Heart left ventricle (tissue), 16 donors: Measurements from ENCODE around the gene TCAP. TPM values are rescaled to one million over a fixed set of nuclear protein-coding genes. Genes with fewer than 3 reads are reported as not detected.

ENCODE experiments used
- ATAC-seq, 4 donors: fragments of 200-7000 bp; cut with Tn5 transposase; one replicate each; pipeline ENCODE4 v1.9.1; 2020 to 2022; ENCODE audit warnings: moderate library complexity in 4 of 4, mild to moderate bottlenecking in 3 of 4, moderate number of reproducible peaks in 1 of 4
- DNase-seq, 5 donors: peaks; one replicate each; pipeline ENCODE4 v3.0.0-alpha.2; 2020
- H3K27ac ChIP-seq, 12 donors: fragments of 200-600 bp; sonication (generic) in 4 of 12; one replicate each; pipeline versions ENCODE4 v1.5.0 to v1.8.0; 2016 to 2022; ENCODE audit warnings: mild to moderate bottlenecking in 2 of 12
- H3K27me3 ChIP-seq, 9 donors: fragments of 200-600 bp; sonication (generic) in 2 of 9; one replicate each; pipeline versions ENCODE4 v1.5.1 to v1.8.0; 2016 to 2022; ENCODE audit warnings: mild to moderate bottlenecking in 3 of 9
- H3K36me3 ChIP-seq, 9 donors: fragments of 200-600 bp; sonication (generic) in 2 of 9; one replicate each; pipeline versions ENCODE4 v1.5.0 to v1.8.0; 2018 to 2022; ENCODE audit warnings: mild to moderate bottlenecking in 2 of 9
- H3K4me1 ChIP-seq, 12 donors: fragments of 200-600 bp; sonication (generic) in 4 of 12; one replicate each; pipeline versions ENCODE4 v1.5.0 to v1.8.0; 2016 to 2022; ENCODE audit warnings: mild to moderate bottlenecking in 3 of 12
- H3K4me3 ChIP-seq, 12 donors: fragments of 200-600 bp; sonication (generic) in 4 of 12; one replicate each; pipeline versions ENCODE4 v1.5.0 to v1.8.0; 2017 to 2022; ENCODE audit warnings: mild to moderate bottlenecking in 9 of 12, moderate library complexity in 4 of 12
- H3K9me3 ChIP-seq, 12 donors: fragments of 200-600 bp; sonication (generic) in 4 of 12; one replicate each; pipeline versions ENCODE4 v1.5.0 to v1.8.0; 2016 to 2022; ENCODE audit warnings: mild to moderate bottlenecking in 1 of 12
- POLR2A ChIP-seq, 2 donors: fragments of 450-650 bp; IDR thresholded peaks; one replicate each; pipeline ENCODE4 v1.6.1; 2017; ENCODE audit warnings: antibody characterized with exemption in 2 of 2, mild to moderate bottlenecking in 2 of 2, moderate library complexity in 2 of 2
- WGBS, 4 donors: extraction: QIAGEN DNeasy Blood & Tissue Kit in 2 of 4; methylation state at CpG; one replicate each; pipeline versions ENCODE4 v1.1.5 to v1.1.7; 2013 to 2018; 5-methylcytosine and 5-hydroxymethylcytosine counted together
- intact Hi-C, 10 donors: fragments of 100-400 bp; cut with DNase I; formaldehyde crosslinking; loops; one replicate each; pipeline versions ENCODE4 v1.11.1 to v1.14.2; 2022
- polyA plus RNA-seq, 2 donors: library from polyadenylated mRNA; stranded (reverse); fragments of 200-250 nt; gene quantifications; one replicate each; pipeline ENCODE4 v1.2.3, GENCODE V29; 2013
- total RNA-seq, 9 donors: library from RNA; depleted of rRNA in 2 of 9; stranded (reverse); fragments of >200 nt in 2 of 9; fragmentation: NEBNext Ultra II Directional in 3 of 9; extraction: Animal tissue kit (Norgen Biotek cat#: 25700) in 3 of 9; gene quantifications; one replicate each; pipeline versions ENCODE4 v1.1.0 to v1.2.4, GENCODE V29; 2016 to 2023
- TF ChIP-seq, protein P1 (sequence below), 12 donors: fragments of 200-600 bp; sonication (generic) in 4 of 12; IDR thresholded peaks; one replicate each; pipeline versions ENCODE4 v1.5.0 to v1.8.0; 2018 to 2022; ENCODE audit warnings: antibody characterized with exemption in 12 of 12, mild to moderate bottlenecking in 5 of 12
- donor health status: ischemic (EF 13 %, LVEDD 7.1; RV severe dilation, severe dysfunction).
- donor health status: healthy with polysubstance abuse.
- donor health status: DM: no; HTN: yes; CAD: no.
- donor health status: DM: no; HTN: no; CAD: no.
- donor health status: ischemic (EF 25% LVEDD 6.9; RV normal size, moderate dysfunction).
- donor health status: ischemic (EF 25% LVEDD 5.7; RV mildly dilated, moderate dysfunction).
- donor health status: healthy.
- donor health status: DM: yes; HTN: yes; CAD: no.
- donor health status: ischemic (EF 35%, LVEDD 5.7; RV mildly dilated, moderate dysfunction).
- donor health status: nonischemic (EF 11% LVEDD 7.7; RV severe dilation, severe dysfunction).
- donor health status: DM: yes; HTN: yes; CAD: no.
- donor health status: PGD.
- donor health status: ischemic (EF 29% LVEDD 5.4; RV normal size, mild dysfunction).
- donor health status: nonischemic (EF 23%, LVEDD 6.1; RV moderate dilation, normal function).

The TCAP gene
- total and polyA plus RNA-seq, 11 donors = 2,028 to 9,343 (median 4,137) TPM

DNA sequence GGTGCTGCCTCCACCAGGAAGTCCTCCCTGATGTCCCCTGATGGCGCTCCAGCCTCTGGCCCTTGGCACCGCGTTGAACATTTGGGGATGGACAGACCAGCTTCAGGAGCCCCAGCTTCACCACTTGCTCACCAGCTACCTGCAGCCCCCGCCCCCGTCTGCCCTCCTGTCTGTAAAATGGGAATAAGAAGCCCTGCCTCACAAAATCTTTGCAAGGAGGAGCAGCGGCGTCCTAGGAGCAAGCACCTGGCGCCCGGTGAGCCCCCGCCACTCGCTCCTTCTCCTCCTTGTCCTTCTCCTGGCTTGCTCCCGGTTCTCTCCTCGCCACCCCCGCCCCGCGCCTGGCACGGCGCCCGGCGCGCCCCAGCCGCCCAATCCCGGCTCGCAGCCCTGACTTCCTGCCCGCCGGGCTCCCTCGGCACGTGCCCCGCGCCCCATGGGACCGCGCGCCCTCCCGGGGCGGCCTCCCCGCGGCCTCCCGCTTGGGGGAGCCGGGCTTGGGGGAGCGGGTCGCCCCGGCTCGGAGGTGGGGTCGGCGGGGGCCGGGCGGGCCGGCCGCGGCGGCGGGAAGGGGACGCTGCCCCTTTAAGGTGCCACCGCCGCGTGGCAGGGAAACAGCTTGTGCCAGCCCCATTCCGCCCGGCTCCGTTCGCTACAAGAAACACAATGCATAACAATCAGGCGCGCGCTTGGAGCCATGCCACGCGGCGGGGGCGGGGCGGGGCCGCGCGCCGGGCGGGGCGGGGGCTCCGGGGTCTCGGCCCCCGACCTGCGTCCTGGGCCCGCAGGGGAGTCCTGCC lies 47.5 kb upstream of the TCAP start:
- peak overlapping the region in 8 of 12 donors; percentile 25 to 62 (median 46) for H3K27ac ChIP-seq
- intact Hi-C loops = loop anchor here in 1 of 10 donors (5.0 kb wide), 1 partner anchor 45 kb away; no protein-coding TSS in a partner anchor

DNA sequence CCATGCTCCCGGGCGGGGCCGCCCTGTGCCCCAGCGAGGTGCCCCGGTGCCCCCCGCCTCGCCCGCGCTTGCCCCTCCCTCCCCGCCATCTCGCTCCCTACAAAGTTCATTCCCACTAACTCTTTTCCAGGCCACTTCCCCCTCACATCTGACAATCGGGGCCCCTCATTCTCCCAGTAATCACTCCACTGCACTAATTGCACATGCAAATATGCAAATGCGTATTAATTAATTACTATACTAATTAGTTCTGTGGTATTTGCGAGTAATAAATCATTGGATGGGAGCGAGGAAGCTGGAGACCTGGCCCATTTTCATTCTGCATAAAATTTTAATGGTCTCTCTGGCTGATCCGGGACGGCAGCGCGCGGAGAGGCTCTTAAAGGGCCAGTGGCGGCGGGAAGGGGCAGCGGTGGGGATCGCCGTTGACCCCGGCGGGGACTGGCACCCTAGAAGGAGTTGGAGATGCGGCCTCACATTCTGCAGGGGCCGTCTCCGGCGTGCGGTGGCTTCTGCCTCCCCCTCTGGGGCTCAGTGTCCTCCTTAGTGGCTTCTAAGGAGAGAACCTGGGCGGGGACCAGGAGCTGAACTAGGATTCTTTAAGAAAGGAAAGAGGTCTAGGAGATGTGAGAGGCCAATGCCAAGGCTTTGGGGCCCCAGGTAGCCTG lies 46.8 kb upstream of the TCAP start:
- H3K36me3 ChIP-seq = no peaks in the 10 kb centered on the region
- H3K27me3 ChIP-seq = peaks cover 0 to 26% (median 3%) of the 10 kb centered on the region in 9 donors
- no peak for ATAC-seq
- peak overlapping the region; percentile 21 to 86 (median 57) for H3K4me3 ChIP-seq
- H3K27ac ChIP-seq = peak overlapping the region in 8 of 12 donors; percentile 25 to 62 (median 46)
- no peak for DNase-seq
- 2 to 3% (median 2%) methylated on average over 32 to 33 of the region's 33 CpGs for WGBS, 4 donors
- TF ChIP-seq, protein P1, sequence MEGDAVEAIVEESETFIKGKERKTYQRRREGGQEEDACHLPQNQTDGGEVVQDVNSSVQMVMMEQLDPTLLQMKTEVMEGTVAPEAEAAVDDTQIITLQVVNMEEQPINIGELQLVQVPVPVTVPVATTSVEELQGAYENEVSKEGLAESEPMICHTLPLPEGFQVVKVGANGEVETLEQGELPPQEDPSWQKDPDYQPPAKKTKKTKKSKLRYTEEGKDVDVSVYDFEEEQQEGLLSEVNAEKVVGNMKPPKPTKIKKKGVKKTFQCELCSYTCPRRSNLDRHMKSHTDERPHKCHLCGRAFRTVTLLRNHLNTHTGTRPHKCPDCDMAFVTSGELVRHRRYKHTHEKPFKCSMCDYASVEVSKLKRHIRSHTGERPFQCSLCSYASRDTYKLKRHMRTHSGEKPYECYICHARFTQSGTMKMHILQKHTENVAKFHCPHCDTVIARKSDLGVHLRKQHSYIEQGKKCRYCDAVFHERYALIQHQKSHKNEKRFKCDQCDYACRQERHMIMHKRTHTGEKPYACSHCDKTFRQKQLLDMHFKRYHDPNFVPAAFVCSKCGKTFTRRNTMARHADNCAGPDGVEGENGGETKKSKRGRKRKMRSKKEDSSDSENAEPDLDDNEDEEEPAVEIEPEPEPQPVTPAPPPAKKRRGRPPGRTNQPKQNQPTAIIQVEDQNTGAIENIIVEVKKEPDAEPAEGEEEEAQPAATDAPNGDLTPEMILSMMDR (IDR thresholded peaks at IDR 0.05) = no peak
- no peak for TF ChIP-seq POLR2A (IDR thresholded peaks at IDR 0.05)
- no peaks in the 10 kb centered on the region for H3K9me3 ChIP-seq
- intact Hi-C loops = loop anchor here in 1 of 10 donors (5.0 kb wide), 1 partner anchor 46 kb away; no protein-coding TSS in a partner anchor
- H3K4me1 ChIP-seq = peaks cover 0 to 25% (median 9%) of the 10 kb centered on the region in 12 donors

More for the DNA sequence above, 47.5 kb upstream of the TCAP start:
- Histone ChIP-seq H3K36me3 (no peaks in the 10 kb centered on the region), H3K4me3 (peak overlapping the region; percentile 21 to 86 (median 57)), H3K4me1 (peaks cover 0 to 22% (median 7%) of the 10 kb centered on the region in 12 donors), H3K27me3 (peaks cover 0 to 33% (median 3%) of the 10 kb centered on the region in 9 donors), H3K9me3 (no peaks in the 10 kb centered on the region)
- WGBS, 4 donors = 1 to 2% (median 1%) methylated on average over 28 to 79 of the region's 79 CpGs
- TF ChIP-seq POLR2A (IDR thresholded peaks at IDR 0.05) = no peak
- TF ChIP-seq, protein P1 (IDR thresholded peaks at IDR 0.05) = no peak
- DNase-seq (peak; percentile 63 to 85 (median 68)), ATAC-seq (peak in 3 of 4 donors; percentile 39 to 57 (median 51))

DNA sequence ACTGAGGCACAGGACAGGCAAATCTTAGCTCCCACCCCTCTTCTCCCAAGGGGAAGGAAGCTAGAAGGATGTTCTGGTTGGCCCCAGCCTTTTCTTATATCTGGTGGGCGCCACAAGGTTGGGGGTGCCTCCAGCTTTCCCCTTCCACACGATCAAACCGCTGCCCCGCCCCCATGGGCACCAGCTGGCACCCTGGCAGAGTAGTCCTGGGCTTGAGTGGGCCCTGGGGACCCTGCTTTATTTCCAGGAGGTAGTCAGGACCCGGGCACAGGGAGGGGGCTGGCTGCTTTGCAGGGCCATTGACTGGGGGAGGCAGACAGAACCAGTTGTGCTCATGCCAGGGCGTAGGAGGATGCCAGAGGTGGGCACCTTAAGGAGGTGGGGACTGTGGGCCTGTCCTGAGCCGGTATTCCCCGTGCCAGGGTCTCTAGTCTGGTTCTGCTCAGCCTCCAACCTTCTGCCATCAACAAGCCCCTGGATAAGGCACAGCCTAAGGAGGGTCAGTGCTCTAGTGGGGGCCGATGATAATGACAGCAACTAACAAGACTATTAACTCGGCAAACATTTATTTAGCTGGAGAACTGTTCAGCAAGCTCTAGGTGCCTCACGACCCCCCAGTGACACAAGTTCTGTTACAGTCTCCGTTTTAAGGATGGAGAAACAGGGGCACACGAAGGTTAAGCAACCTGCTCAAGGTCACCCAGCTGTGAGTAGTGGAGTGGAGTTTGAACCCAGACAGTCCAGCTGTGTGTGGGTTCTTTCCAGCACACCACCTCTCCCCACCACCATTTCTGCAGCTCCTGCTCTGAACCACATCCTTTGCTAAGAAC lies 46.0 kb upstream of the TCAP start:
- H3K27me3 ChIP-seq = peaks cover 0 to 19% (median 3%) of the 10 kb centered on the region in 9 donors
- no peak for TF ChIP-seq POLR2A (IDR thresholded peaks at IDR 0.05)
- intact Hi-C loops = loop anchor here in 1 of 10 donors (5.0 kb wide), 1 partner anchor 47 kb away; no protein-coding TSS in a partner anchor
- DNase-seq (no peak), ATAC-seq (no peak)
- peak overlapping the region in 3 of 12 donors; percentile 53 to 86 (median 66) for H3K4me3 ChIP-seq
- H3K4me1 ChIP-seq = peaks cover 0 to 27% (median 9%) of the 10 kb centered on the region in 12 donors
- no peaks in the 10 kb centered on the region for H3K36me3 ChIP-seq
- 49 to 60% (median 52%) methylated on average over 9 to 13 of the region's 13 CpGs for WGBS, 4 donors
- H3K9me3 ChIP-seq = no peaks in the 10 kb centered on the region
- H3K27ac ChIP-seq = no peak overlapping the region

DNA sequence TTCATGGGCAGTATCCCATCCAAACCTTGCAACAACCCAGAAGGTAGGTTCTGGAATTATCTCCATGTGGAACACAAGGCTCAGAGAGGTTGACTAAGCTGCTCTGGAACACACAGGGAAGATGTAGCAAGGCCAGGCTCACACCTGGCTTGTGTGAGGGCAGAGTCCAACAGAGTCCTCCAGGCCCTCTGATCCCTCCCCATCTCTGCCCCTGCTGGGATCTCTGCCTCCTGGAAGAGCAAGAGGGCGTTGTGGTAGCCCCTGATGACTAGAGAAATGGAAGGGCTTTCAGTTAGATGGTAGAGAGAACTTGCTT lies 45.4 kb upstream of the TCAP start:
- Histone ChIP-seq H3K27me3 (peaks cover 0 to 16% (median 0%) of the 10 kb centered on the region in 9 donors), H3K27ac (no peak overlapping the region), H3K9me3 (no peaks in the 10 kb centered on the region), H3K4me1 (peaks cover 0 to 27% (median 9%) of the 10 kb centered on the region in 12 donors), H3K4me3 (no peak overlapping the region), H3K36me3 (no peaks in the 10 kb centered on the region)
- WGBS, 4 donors = 47 to 70% (median 55%) methylated on average over 1 of the region's 1 CpG
- intact Hi-C loops = loop anchor here in 9 of 10 donors (5.0 to 10.0 kb wide), 11 partner anchors 45 to 365 kb away; partner anchors contain the start of genes MIEN1 (in 1 of the 9), PNMT (in 1 of the 9), PSMD3 (in 1 of the 9) and TCAP (in 1 of the 9)
- TF ChIP-seq, protein P1 (IDR thresholded peaks at IDR 0.05) = no peak
- TF ChIP-seq POLR2A (IDR thresholded peaks at IDR 0.05) = no peak
- DNase-seq = no peak
- no peak for ATAC-seq
